GM18511 (cell line): ENCODE results near the gene TNNI2.
"Not testable (repeated sequence)": the region's sequence is repeated elsewhere in the genome, so short reads cannot be mapped to it uniquely, and the experiment has no call there.

Experiments used
- ATAC-seq: cut with Tn5 transposase; IDR thresholded peaks from one replicate; pipeline ENCODE4 v1.9.1; 2021; ENCODE audit warnings: mild to moderate bottlenecking, moderate library complexity; ENCODE audit not compliant: unreplicated experiment

Gene TNNI2

DNA sequence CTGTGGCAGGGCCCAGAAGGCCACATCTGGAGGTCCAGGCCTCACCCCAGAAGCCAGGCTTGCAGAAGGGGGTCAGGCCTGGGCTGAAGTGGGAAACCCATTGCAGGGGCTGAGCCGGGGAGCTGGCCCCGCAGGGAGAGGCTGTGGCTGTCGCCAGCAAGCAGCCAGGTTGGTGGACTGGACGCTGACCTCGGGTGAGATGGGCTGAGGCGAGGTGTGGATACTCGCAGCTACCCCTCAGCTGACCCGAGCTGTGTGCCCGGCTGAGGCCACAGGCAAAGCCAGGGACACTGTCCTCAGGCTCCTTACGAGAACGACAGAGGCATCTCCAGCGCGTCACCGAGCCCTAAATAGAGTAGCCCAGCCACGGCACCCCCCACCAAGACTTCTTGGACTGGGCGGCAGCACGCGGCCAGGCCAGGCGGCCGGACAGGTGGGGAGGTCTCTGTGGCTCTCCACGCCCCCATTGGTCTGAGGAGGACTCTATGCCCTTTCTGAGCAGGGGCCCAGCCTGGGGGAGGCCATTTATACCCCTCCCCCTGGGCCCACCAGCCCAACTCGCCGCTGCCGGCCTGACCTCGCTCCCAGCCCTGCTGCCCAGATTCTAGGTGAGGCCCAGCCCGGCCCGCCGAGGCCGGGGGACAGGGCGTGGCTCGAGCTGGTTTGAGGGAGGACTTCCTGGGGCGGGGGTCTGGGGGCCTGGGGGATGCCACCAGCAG is at the start of gene TNNI2:
TNNI2 (plus strand) TSS at position 556 of the 719 bp plus-strand sequence. CDS start 716 bp downstream, outside the sequence.
- ATAC-seq, result no peak

DNA sequence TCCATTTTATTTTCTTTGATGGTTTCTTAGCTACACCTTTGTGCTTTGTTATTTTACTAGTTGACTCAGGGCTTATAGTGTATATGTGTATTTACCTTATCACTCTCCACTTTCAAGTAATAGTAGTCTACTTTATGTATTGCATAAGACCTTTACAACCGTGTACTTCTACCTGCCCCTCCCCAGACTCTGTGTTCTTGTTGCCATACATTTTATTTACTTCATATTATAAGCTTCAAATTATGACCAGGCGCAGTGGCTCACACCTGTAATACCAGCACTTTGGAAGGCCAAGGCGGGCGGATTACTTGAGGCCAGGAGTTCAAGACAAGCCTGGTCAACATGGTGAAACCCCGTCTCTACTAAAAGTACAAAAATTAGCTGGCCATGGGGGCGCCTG is 46.9 kb upstream of the TNNI2 start:
- no peak for ATAC-seq

DNA sequence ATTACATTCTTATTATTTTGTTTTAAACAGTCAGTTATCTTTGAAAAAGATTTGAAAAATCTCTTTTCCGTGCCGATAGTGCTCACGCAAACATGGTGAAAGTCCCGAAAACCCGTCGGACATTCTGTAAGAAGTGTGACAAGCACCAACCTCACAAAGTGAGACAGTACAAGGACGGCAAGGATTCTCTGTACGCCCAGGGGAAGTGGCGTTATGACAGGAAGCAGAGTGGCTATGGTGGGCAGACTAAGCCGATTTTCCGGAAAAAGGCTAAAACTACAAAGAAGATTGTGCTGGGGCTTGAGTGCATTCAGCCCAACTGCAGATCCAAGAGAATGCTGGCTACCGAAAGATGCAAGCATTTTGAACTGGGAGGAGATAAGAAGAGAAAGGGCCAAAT is 46.3 kb upstream of the TNNI2 start:
- ATAC-seq, result no peak

DNA sequence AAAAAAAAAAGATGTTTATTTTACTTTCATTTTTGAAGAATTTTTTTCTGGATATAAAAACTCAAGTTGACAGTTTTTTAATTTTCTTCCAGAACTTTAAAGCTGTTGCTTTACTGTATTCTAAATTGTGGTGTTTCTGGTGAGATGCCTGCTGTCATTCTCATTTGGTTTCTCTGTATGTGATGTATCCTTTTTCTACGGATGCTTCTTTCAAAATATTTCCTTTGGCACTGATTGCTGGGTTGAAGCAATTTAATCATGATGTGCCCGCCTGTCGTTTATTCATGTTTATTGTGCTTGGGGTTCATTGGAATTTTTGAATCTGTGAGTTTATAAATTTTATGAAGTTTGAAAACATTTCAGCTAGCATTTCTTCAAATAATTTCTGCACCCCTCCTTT is 45.7 kb upstream of the TNNI2 start:
- ATAC-seq, result no peak

DNA sequence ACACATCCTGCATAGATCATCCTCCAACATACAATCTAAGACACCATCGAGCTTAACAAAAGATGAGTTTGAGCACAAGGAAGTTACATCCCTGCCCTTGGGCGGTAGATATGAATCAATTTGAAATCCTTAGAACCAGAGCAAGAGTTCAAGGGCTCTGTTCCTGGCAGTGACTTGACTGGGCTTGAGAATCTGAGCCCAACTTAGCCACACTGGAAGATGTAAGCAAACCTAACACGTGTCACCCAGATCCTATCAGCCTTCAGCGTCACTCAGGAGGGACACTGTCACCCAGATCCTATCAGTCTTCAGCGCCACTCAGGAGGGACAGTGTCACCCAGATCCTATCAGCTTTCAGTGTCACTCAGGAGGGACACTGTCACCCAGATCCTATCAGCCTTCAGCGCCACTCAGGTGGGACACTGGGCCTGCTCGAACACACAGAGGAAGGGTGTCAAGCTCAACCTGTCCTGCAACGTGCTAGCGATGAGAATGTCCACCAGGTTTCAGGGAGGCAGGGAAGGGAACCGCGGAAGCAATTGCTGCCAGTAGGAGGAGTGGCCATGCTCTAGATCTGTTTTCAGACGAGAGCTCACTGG is 42.3 kb upstream of the TNNI2 start:
- no peak for ATAC-seq

DNA sequence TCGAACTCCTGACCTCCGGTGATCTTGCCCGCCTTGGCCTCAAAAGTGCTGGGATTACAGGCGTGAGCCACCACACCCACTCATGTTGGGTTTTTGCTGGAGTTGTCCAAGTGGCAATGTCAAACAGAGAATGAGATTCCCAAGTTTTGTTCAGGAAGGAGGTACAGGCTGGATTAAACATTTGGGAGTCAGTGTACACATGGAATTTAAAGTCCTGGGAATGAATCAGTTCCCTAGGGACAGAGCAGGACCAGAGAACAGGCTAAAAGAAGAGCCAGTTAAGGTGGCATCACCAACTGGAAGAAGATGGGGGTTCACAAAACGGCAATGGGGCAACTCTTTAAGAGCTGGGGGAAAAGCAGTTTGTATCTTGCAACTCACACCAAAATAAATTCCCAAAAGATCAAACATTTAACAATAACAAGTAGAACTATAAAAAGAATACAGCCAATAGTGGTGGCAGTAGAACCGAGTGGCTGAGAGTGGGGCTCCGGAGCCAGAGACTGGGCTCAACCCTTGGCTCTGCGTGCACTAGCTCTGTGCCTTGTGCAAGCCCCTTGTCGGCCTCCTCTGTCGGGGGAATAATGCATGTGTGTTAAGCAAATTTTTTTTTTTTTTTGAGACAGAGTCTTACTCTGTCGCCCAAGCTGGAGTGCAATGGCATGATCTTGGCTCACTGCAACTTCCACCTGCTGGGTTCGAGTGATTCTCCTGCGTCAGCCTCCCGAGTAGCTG is 41.2 kb upstream of the TNNI2 start:
- no peak for ATAC-seq

DNA sequence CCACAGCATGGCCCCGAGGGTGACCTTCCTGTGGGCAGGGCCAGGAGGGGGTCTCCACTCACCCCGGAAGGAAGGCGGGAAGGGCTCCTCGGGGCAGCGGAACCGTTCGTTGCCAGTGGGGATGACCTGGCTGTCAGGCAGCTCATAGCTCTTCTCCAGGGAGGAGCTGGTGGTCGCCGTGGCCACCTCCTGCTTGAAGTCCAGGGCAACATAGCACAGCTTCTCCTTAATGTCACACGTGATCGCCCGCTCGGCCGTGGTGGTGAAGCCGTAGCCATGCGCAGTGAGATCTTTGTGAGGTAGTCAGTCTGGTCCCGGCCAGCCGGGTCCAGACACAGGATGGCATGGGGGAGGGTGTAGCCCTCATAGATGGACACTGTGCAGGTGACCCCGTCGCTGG is 35.5 kb upstream of the TNNI2 start:
- no peak for ATAC-seq

DNA sequence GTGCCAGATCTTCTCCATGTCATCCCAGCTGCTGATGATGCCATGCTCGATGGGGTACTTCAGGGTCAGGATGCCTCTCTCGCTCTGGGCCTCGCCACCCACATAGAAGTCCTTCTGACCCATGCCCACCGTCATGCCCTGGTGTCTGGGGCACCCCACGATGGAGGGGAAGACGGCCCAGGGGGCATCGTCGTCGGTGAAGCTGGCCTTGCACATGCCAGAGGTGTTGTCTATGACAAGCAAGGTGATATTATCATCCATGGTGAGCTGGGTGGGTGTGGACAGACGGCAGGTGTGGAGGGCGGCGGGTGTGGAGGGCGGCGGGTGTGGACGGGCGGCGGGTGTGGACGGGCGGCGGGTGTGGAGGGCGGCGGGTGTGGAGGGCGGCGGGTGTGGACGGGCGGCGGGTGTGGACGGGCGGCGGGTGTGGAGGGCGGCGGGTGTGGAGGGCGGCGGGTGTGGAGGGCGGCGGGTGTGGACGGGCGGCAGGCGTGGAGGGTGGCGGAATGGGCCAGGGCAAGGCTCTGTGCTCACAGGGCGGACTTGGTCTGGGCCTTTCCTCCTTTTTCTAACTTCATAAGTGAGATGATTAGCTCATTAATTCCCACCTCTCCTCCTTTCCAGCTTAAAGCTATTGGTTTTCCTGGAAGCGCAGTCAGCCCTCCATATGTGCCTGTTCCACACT is 34.8 kb upstream of the TNNI2 start:
- not testable (repeated sequence) for ATAC-seq

DNA sequence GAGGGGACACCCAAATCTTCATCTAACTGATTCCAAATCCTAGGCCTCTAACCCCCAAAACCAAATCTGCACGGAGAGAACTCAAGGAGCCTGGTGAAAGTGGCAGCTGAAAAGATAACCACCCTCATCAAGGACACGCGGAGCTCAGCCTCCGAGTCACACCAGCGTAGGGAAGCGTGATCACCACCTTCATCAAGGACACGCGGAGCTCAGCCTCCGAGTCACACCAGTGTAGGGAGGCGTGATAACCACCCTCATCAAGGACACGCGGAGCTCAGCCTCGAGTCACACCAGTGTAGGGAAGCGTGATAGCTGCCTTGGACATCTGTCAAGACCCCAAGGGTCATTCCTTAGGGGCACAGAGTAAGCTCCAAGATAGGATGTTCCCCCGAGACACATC is 33.3 kb upstream of the TNNI2 start:
- no peak for ATAC-seq

DNA sequence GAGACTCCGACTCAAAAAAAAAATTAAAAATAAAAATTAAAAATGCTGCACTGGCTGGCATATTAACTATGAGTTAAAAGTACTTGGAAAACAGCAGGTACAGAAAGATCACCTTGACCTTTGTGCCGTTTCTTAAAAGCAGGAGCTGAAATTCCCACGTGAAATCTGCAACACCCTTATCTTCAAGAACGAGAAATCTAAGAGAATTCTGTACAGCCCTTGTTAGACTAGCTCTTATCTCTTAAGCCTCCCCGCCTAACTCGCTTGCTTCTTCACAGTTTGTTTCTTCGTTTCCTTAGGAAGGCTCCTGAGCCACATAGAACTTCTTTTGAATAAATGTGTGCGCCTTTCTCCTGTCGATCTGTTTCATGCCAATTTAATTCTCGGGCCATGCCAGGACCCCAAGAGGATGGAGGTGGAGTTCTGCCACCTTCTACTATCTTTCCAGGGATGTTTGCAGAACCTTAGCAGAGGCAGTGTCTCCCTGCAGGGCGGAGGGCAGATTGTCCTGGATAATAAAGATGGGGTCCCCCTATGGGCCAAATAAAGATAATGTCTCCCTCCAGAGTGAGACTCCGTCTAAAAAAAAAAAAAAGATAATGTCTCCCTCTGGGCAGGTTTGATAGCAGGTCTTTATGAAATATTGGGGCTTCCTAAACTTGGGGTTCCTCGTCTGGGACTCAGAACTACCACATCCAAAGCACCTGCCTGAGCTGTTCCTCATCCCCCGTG is 31.4 kb upstream of the TNNI2 start:
- no peak for ATAC-seq

DNA sequence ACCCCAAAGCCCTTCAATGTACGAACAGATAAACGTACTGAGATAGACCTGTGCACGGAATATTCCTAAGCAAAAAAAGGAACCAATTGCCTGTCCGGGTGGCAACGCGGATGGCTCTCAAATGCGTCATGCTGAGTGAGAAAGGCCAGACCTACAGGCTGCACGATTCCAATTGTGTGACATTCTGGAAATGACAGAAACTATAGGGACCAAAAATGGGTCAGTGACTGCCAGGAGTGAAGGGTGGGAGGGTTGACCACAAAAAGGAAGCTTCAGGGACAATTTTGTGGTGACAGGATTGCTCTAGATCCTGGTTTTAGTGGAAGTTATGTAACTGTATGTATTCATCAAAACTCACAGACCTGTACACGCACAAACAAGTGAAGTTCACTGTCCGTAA is 28.0 kb upstream of the TNNI2 start:
- ATAC-seq, result no peak

DNA sequence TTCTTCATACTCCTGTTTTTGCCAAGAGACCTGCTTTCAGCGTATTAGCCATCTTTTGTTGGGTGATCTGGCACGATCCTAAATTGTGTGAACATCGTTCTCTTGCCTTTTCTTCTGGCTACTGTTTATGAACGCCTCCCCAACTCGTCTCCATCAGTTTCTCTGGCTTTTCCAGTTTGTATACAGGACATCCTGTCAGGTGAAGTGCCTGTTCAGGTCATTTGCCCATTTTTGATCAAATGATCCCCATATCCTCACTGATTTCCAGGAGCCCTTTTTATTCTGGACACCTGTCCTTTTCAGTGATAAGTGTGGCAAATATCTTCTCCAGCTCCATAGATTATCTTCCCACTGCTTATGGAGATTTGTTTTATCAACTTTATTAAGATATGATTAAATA is 26.5 kb upstream of the TNNI2 start:
- ATAC-seq, result no peak

DNA sequence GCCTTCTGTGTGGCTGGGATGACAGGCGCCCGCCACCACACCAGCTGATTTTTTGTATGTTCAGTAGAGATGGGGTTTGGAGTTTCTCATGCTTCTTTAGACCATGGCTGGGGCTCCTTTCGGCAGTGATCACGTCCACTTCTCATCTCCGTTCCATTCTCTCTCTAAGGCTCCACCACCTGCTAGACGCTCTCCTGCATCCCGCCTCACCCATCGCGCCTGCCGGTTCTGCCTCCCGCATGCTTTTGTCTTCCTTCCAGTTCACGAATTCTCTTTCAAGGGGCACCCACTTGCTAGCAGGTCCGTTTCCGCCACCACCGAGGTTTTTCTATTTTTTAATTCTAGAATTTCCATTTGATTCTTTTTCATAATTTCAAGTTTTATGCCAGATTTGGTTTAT is 26.0 kb upstream of the TNNI2 start:
- no peak for ATAC-seq

DNA sequence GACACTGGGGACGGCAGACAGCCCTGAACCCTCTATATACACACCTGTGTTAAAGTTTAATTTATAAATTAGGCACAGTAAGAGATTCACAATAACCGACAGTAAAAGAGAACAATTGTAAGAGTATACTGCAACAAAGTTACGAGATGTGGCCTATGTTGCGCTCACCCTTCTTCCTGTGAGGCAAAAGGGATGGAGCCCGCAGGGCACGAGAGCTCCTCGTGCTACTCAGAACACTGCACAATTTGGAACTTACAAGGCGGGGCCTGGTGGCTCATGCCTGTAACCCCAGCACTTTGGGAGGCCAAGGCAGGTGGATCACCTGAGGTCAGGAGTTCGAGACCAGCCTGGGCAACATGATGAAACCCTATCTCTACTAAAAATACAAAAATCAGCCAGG is 25.4 kb upstream of the TNNI2 start:
- ATAC-seq, result not testable (repeated sequence)

DNA sequence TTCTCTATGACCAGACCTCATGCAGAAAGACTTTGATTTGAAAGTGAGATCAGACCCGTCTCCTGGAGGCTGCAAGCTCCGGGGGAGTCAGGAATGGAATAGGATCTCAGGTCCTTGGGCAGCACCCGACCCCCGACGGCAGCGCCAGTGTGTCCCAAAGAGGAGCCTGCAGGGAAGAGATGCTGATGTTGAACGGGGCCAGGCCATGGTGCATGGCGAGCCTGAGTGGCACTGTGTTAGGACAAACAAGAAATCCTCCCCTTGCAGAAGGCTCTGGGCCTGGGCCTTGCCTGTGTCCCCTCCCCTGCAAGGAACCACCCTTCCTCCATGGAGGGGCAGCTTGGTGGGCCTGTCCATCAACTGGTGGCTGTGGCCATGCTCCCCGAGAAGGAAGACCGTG is 24.1 kb upstream of the TNNI2 start:
- no peak for ATAC-seq

DNA sequence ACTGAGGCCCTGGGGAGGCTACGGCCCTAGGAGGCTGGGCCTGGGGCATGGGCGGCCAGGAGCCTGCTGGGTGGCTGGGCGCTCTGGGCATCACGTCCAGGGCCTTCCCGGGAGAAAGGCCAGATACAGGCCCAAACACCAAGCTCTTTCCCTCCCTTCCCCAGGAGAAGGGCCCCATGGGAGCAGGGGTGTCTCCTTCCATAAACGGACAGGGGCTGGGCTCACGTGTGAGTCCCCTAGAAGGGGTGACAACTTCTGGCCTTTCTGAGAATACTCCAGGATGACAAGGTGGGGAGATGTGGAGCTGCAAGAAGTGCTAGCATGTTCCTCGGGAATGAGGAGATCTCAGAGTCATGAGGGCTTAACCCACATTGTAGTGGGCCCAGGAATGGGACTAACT is 23.5 kb upstream of the TNNI2 start:
- ATAC-seq, result no peak

DNA sequence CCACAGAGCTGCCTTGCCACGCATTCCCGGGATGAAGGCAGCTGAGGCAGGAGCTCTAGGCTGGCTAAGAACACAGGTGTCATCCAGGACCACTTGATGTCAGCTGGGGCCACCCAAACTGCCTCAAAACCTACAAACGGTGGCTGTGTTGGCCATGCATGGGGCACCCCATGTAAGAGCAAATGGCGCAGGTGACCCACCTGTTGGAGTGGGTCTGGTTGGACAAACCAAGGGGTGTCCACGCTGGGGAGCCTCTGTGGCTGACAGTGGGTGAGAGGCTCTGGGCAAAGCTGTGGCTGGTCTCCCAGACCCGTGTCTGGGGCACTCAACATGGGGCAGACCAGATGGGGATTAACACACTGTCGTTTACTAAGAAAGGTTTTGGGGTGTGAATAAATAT is 23.0 kb upstream of the TNNI2 start:
- ATAC-seq, result no peak

DNA sequence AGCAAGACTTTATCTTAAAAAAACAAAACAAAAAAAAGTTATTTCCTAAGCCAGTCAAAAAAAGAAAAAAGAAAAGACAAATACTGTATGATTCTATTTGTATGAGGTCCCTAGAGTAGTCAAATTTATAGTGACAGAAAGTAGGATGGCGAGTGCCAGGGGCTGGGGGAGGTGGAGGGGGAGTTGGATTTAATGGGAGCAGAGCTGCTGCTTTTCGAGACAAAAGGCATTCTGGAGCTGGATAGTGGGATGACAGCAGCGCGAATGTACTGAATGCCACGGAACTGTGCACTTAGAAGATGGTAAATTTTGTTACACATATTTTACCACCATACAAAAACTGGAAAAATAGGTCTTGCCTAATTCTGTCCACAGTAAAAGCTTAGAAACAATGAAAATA is 21.8 kb upstream of the TNNI2 start:
- no peak for ATAC-seq

DNA sequence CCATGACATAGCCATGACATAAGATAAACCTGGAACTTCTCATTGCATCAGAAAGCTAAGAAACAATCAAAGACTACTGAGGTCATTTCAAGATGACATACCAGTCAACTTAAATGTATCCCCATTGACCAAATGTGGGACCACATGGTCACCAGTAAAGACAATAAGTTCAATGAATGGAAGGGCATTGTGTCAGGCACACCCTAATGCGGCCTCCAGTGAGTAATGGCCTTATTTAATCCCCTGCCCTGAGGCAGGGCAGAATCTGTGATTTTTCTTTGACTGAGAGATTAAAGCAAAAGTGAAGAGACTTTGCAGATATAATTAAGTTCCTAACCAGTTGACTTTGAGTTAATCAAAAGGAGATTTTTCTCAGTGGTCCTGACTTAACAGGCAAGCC is 21.3 kb upstream of the TNNI2 start:
- ATAC-seq, result no peak

DNA sequence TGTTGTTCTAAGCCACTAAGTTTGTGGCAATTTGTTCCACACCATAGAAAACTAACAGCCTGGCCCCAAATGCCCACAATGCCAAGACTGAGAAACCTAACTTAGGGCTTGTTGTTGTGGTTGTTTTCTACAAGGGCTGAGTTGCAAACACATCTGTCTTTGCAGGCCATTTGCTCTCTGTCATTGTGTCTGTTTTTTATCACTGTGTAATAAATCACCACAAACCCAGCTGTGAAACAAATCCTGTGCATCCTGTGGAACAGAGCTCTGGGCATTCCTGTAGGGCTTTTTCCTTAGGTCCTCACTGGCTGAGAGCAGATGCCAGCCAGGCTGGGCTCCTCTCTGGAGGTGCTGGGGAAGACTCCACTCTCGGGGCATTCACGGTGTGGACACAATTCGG is 19.7 kb upstream of the TNNI2 start:
- ATAC-seq, result no peak
